GM19193 (cell line): ENCODE results near the gene PIGP.

ENCODE experiments used
- POLR2A ChIP-seq: IDR thresholded peaks from 4 replicates; pipeline ENCODE4 v1.6.1; 2011; ENCODE audit not compliant: insufficient read depth, insufficient read length; ENCODE audit errors: extremely low read depth

The PIGP gene

DNA sequence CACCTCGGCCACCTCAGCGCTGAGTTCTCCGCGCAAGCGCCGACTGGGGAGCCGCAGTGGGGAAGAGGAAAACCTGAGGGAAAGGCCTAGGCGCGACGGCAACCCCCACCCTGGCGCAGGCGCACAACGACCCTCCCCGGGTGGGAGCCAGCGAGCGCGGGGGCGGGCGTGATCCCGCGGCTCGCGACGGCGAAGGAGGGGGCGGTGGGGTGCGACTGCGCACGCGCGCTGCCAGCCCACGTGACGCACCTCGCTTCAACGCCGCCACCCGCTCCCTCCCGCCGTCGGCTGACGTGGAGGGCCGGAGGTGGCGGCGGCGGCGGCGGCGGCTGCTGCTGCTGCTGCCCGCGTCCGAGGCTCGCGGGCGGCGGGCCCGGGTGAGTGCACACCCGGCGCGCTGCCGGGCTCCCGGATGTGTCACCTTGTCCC is at the start of gene PIGP, which contains the start of gene TTC3:
Gene PIGP, minus strand, starts transcription at position 84 of the 429 bp plus-strand sequence. CDS start 556 bp downstream, outside the sequence.
Gene TTC3, plus strand, starts transcription at position 267 of the 429 bp plus-strand sequence. CDS start 14,004 bp downstream, outside the sequence.
- peak; percentile 83 for TF ChIP-seq POLR2A

DNA sequence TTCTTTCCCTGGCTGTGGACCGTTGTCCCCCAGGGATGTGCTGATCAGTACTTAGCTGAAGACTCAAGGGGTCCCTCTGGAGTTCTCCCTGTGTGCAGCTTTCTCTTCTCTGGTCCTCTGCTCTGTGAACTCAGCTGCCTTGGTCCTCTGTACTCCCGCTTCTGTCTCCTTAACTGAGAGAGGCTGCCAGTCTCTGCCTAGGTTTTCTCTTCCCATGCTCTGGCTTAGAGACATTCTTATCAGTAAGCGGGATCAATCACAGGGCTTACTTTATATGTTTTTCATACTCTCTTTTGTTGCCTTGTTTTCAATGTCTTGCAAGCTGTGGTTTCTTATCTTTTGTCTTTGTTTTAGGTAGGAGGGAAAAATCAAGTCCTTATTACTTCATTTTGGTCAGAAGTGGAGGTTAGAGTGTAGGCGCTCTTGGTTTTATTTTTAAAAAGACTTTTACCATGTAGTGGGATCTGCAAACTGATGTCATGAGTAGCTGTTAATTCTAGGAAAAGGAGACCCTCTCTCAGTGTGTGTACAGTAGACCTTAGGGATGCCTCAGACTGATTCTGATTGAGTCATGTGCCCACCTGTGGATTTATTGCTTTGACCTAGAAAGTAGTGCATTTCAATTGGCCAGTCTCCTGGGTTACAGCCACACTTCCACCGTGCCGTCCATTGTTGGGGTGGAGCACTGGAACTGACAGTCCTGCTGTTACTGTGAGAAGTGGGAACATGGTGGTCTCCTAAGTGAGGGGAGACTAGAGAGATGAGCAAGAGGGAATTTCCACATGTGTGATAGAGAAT is 46.7 kb upstream of the PIGP start:
- no peak for TF ChIP-seq POLR2A

DNA sequence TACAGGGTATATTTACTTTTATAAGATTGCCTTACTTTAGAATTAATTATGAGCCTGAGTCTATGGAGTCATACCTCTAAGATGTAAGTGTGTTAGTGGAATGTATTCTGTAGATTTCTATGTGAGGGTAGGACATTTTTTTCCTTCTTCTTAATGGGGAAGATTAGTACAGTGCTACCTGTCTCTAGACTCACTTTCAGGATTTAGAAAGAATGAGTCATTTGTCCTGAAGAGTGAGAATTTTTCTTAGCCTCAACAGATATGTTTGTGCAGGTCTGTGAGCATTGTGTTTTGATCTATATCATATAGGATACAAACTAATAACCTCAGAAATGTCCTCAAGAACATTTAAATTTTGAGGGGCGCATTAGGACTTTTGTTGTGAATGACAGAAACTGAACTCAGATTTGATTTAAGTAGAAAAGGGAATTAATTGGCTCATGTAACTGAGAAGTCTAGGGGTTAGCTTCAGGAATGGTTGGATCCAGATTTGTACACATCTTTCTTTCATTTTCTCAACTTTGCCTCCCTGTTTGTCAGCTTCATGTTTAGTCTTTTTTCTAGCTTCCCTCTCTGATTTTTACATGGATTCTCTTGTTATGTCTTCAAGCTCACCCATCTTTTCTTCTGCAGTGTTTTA is 45.4 kb upstream of the PIGP start:
- TF ChIP-seq POLR2A: no peak

DNA sequence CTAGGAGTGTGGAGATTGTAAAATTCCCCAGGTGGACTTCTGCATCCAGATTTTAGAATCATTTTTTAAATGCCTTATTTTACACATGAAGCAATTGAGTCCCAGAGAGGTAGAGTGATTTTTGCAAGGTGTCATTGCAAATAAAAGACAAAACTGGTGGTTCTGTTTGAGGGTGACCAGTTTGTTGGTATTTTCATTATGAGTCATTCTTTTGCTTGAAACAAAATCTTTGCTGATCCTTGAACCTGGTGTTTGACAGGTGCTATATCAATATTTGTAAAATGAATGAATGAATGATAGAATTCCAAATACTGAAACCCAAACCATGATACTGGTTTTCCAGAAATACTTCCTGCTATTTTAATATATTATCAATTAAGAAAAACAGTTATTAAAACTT is 44.3 kb upstream of the PIGP start:
- no peak for TF ChIP-seq POLR2A

DNA sequence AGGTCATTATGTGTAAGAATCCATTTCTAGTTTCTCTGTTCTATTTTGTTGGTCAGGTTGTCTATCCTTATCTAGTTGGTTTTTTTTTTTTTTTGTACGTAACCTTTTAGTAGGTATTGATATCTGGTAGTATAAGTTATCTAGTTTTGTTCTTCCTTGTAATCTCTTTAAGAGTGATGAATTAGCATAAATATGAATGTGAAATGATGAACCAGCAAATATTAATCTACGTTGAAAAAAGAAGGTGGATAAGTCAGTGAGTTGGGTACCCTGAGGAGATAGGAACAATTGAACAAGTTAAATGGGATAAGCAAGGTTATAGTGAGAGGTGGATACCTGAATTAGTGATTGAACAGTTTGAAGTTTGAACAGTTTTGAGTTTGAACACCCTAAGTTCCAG is 34.1 kb upstream of the PIGP start:
- no peak for TF ChIP-seq POLR2A

DNA sequence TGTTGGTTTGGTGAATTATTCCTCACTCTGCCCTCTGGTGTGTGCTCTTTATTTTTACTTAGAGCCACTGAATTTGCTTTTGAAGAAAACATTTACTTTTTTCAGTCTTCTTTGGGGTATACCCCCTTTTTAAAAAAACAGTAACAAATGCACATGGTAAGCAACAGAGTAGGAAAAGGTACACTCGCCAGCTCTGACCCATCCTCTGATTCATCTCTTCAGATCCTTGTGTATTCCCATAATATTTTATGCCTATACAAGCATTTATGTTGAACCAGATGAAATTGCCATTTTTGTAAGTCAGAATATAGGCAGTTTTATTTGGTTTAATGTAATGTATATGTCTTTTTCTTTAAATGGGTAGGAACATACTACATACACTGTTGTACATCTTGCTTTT is 28.5 kb upstream of the PIGP start:
- TF ChIP-seq POLR2A: no peak

DNA sequence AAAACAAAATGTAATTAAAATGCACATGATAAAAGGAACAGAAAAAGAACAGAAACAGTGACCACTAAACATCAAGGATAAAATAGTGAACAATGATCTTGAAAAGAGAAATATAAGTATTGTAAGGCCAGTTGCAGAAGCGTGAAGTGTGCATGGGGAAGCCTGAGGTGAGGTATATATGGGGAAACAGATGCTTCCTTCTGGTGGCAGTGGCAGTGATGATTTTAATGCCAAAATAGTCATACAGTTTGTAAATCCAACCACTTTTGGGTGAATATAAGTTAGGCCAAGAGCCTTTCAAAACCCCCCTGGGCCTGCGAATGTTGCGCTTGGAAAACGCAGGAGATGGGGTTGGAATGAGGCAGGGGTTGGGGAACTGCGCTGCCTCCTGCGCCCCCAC is 27.4 kb upstream of the PIGP start:
- no peak for TF ChIP-seq POLR2A

DNA sequence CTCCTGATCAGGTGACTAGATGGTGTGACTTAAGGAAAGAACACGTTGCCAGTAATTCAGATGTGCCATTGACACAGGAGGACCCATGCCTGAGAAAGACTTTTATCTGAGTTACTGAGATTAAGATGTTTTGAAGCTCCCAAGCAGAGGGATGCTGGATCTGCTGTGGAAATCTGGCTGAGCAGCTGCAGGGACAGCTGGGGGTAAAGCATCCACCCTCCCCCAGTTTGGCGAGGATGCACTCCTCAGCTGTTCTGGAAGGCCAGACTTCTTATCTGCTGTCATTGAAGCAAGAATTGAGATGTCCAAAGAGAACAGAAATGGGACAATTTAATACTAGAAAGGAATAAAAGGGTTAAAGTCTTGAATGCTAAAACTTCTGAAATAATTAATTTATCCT is 25.9 kb upstream of the PIGP start:
- TF ChIP-seq POLR2A: no peak

DNA sequence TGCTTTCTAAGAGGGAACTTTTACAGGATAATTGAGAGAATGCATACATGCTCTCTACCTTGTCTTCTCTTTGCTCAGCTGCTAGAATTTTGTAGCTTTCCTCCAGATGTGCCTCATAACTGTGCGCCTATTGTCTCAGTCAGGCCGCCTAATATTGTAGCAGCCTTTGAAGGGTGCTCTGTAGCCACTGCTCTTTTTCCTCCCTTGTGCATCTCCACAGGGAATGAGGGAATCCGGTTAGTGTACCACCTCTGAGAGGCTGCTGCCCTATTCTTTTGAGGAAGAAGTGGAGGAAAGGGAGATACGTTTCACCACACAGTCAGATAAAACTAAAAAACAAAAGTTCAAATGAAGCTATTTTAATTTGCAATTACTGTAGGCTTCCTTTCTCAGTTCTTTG is 22.9 kb upstream of the PIGP start:
- no peak for TF ChIP-seq POLR2A

DNA sequence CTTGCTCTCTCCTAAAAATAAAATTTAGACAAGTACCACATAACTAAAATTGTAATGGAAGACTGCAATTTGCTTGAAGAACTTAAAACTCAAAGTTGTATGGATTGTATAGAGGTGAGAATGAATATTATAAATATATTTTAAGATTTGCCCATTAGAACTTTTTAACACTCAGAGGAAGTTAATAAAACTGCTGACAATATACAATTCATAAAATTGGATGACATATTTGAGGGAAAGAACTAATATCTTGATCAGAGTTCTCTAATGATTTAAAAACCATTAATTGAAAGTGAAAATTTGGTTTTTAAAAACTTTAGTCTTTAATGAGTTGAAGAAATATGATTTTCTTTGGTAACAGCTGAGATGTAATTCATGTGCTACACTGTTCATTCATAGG is 21.1 kb upstream of the PIGP start:
- no peak for TF ChIP-seq POLR2A

DNA sequence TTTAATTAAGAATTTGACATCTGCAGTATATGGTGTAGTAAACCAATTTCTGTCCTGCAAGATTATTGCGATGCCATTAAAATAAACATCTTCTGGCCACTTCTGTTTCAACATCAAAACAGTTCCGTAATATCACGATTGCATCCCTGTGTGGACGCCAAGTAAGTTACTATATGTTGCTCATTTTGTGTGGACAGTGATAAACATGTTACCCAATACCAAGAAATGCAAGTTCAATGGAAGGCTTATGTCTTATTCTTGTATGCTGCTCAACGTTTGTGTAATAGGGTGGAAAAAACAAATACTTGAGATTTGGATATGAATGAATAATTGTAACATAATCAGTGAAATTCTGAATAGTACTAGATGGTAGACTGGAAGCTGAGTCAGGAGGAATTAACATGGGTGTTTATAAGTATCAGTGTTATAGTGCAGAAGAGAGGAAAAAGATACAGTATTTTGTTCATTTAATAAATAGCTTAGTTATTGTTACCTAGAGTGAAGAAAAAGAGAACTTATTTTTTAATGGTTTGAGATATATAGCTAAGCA is 15.4 kb upstream of the PIGP start:
- no peak for TF ChIP-seq POLR2A

DNA sequence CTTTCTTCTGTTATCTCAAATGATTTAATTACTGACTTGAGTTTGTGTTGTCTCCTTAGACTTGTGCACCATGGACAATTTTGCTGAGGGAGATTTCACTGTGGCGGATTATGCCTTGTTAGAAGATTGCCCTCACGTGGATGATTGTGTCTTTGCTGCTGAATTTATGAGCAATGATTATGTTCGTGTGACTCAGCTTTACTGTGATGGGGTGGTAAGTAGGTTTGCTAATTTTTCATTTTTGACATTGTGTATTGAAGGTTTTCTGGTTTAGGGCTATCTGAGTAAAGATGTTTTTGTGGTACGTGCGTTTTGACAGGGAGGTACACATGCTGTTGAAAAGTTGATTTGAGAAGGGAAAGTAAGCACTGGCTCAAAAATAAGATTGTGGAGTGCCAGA is 14.3 kb upstream of the PIGP start:
- no peak for TF ChIP-seq POLR2A

DNA sequence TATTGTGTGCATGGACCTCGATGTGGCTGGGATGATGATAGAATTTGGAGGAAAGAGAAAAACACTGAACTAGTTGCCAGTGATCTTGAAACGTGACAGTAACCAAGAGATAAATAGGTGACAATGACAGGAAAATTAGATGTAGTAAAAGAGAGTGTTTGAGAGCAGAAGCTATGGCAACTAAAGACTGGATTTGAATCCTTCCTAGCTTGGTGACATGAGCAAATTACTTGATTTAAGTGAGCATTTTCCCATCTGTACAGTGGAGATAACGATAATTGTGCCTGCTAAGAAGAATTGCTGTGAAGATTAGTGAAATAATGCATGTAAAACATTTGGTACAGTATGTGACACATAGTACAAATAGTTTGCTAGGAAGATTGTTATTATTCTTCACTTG is 12.9 kb upstream of the PIGP start:
- TF ChIP-seq POLR2A: no peak

DNA sequence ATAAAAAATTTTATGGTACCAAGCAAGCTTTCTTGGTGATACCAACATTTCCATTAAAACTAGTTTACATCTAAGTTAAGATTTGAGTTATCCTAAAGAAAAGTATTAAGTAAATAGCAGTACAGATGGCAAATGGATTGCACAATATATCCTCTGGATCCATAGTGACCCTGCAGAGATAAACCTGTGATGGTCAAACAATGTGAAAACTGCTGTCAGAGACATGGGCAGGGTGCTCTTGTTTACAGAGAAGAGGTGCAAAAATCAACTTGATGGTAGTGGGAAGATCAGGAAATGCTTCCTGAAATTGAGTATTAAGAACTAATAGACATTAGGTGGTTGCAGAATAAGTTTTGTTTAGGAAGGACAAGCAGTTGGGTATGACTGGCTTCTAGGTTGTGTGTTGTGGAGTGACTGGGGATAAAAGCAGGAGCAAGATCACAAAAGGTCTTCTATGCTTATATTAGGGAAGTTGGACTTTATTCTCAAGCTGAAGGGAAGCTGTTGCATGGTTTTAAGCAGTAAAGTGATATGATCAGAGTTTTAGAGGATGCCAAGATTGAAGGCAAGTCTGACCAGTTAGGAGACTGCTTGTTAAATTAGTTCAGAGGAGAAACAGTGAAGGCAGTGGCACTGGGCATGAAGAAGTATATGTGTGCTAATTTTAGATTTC is 10.1 kb upstream of the PIGP start:
- TF ChIP-seq POLR2A: no peak

DNA sequence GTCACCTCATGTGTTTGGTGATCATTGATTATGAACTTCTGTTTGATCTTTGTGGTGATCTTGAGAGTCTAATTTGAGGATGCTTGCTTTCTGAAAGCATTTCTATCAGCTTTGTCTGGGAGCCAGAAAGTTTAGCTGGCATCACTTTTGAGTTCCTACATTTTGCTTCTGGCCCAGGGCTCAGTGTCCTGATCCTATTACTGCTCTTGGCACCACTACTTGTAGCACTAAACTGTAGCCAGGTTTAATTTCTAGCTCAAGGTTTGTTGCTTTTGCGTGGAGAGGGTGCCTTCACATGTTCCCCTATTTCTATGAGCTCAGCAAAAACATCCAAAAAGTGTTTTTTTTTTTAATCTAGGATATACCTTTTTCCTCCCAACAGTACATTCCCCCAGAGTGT is 9.5 kb upstream of the PIGP start:
- no peak for TF ChIP-seq POLR2A
